GM18951 (cell line): ENCODE measurements around the gene DCP2.

Experiments
- POLR2A ChIP-seq: IDR thresholded peaks from 4 replicates; pipeline ENCODE4 v1.6.1; 2011; ENCODE audit warnings: mild to moderate bottlenecking; ENCODE audit not compliant: insufficient read length, insufficient read depth; ENCODE audit errors: extremely low read depth
- in situ Hi-C: fragments of 300-500 bp; cut with MboI; formaldehyde crosslinking; loops from one replicate; pipeline ENCODE4 v1.12.0; 2022; ENCODE audit warnings: low sequenced_read_pairs, mixed read lengths, inconsistent platforms; ENCODE audit not compliant: unreplicated experiment

DCP2 gene

DNA sequence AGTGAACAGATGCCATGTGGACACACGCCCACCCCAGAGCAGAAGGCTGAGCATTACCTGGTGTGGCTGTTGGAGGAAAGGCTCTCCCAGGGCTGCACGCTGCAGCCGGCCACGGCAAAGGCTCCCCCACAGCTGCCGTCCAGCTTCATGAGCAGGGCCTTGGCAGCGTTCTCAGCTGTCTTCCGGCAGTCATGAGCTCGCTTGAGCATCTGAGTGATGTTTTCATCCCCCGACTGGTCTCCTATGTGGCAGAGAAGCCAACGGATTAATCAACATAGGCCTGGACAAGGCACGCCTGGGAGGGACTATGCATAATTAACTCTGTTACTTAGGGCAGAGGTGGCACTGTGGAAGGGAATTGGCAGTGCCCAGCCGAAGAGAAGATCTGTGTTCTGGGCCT, 87.3 kb downstream of the DCP2 start:
- in situ Hi-C loops, result no loop called here
- TF ChIP-seq POLR2A, result no peak

DNA sequence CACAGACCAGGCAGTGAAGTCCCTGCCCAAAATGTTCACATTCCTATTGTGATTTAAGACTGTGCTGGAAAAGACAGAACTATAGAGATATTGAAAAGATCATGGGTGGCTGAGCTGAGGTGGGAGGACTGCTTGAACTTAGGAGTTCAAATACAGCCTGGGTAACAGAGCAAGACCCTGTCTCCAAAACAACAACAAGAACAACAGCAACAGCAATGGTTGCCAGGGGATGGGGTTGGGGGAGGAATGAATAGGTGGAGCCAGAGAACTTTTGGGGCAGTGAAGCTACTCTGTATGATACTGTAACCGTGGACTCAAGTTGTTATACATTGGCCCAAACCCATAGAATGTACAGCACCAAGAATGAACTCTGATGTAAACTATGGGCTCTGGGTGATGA, 88.2 kb downstream of the DCP2 start:
- no peak for TF ChIP-seq POLR2A
- in situ Hi-C loops, result no loop called here

DNA sequence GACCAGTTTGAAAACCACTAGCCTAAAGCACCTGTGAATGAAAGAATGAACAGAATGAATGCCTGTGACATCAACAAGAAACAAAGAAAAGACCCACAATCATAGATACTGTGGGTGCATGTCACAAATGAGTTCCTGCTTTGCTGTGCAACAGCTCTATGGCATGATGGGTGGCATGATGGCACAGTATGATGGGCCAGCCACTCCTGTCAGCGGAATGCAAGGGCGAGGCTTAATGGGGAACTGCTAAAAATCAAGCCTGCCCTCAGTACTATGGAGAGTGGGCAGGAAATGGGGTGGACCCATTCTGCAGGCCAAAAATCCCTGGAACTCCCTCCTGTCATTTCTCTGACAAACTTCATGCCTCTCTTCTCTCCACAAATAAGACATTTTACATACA, 89.0 kb downstream of the DCP2 start:
- no peak for TF ChIP-seq POLR2A
- in situ Hi-C loops, result no loop called here

DNA sequence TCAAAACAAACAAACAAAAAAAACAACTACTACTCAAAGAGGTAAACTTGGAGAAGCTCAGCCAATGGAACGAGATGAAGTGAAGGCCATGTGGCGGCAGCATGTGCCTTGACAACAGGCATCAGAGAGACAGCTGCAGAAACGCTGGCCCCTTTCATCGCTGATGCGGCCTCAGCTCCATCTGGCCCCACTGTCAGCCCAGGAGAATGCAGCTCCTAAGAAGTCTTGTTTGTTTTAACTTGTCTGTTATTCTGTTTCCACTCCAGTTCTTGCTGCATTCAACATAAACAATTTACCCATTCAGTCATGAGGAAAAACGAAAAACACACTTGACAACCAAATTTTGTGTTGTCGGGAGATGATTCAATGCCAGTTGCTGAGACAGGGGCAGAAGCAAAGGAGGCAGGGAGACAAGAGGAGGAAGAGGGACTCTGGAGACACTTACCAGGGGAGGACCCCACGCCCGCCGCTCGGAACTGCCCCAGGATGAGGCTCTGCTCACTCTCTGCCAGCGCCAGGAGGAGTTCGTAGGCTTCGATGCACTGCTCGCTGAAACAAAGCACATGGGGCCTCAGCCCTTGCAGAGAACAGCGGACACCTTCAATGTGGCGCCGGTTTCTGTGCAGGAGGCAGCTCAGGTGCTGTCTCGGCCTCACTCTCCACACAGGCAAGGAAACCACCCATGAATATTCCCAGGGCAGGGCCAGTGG, 91.2 kb downstream of the DCP2 start:
- no peak for TF ChIP-seq POLR2A
- in situ Hi-C loops, result no loop called here

DNA sequence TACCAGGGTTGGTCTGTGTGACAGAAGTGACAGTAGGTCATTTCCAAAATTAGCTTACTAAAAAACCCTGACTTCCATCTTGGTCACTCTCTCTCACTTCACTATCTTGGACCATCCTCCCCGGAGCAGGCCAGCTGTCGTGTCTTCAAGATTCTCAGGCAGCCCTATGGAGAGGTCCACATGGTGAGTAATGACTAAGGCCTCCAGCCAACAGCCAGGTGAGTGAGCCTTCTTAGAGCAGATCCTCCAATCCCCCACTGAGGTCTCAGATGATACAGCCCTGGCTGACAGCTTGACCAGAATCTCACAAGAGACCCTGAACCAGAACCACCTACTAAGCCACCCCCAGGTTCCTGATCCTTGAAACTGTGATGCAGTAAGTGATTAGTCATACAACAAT, 92.0 kb downstream of the DCP2 start:
- in situ Hi-C loops, result no loop called here

More for the DNA sequence above, 92.0 kb downstream of the DCP2 start:
- TF ChIP-seq POLR2A, result no peak
